Endothelial cell of umbilical vein (primary cell): ENCODE measurements around the gene CD81. TPM values are rescaled to one million over a fixed set of nuclear protein-coding genes. Genes with fewer than 3 reads are reported as not detected.

ENCODE experiments used
- BruUV-seq: library from RNA; stranded (reverse); fragments of 400-500 nt; replicated peaks from 2 replicates; lab custom pipeline; 2021; lab: Mats Ljungman, UMichigan
- CTCF ChIA-PET: fragments of 300-600, 350-600 bp; sonication (Branson Sonifier 250); formaldehyde crosslinking; loops from one replicate; lab custom pipeline; 2021; ENCODE audit warnings: antibody characterized with exemption, inconsistent platforms; lab: Charles Lee
- POLR2A ChIA-PET: fragments of 300-600, 350-600 bp; sonication (Branson Sonifier 250); formaldehyde crosslinking; loops from one replicate; lab custom pipeline; 2021; ENCODE audit warnings: antibody characterized with exemption, inconsistent platforms; lab: Charles Lee
- DNase-seq: peaks from one replicate; pipeline ENCODE4 v3.0.0-alpha.2; 2011; ENCODE audit warnings: low read depth, low spot score
- FAIRE-seq: peaks from 2 replicates; lab custom pipeline; 2011; peaks lifted over from hg19 to GRCh38; lab: Jason Lieb, UNC
- H2AFZ ChIP-seq: 2 replicates; pipeline ENCODE4 v1.6.0; 2012; ENCODE audit warnings: low read depth, low read length, control low read depth, inconsistent platforms
- H3K27ac ChIP-seq: 2 replicates; pipeline ENCODE4 v1.5.1; 2011; ENCODE audit warnings: low read depth, mild to moderate bottlenecking, control low read depth, low read length, moderate library complexity; ENCODE audit not compliant: insufficient read depth
- H3K27me3 ChIP-seq, 2 experiments: 2 replicates each; pipeline versions ENCODE4 v1.6.0 to v1.6.1; 2011; ENCODE audit warnings: low read length in 2 of 2, mixed read lengths in 1 of 2; ENCODE audit not compliant: control insufficient read depth in 2 of 2, insufficient read depth in 2 of 2
- H3K36me3 ChIP-seq, 2 experiments: 2 replicates in 1 of 2; 3 replicates in 1 of 2; pipeline ENCODE4 v1.5.1; 2011; ENCODE audit warnings: low read length in 2 of 2, mild to moderate bottlenecking in 1 of 2, moderate library complexity in 1 of 2; ENCODE audit not compliant: control insufficient read depth in 2 of 2, insufficient read depth in 2 of 2; ENCODE audit errors: extremely low read depth in 1 of 2
- H3K4me1 ChIP-seq: 3 replicates; pipeline ENCODE4 v1.5.1; 2011; ENCODE audit warnings: mild to moderate bottlenecking, low read length; ENCODE audit not compliant: control insufficient read depth, insufficient read depth; ENCODE audit errors: extremely low read depth
- H3K4me2 ChIP-seq: 2 replicates; pipeline ENCODE4 v1.6.1; 2011; ENCODE audit warnings: low read length, control low read depth, mixed read lengths; ENCODE audit not compliant: insufficient read depth
- H3K4me3 ChIP-seq, 3 experiments: fragments of 200-600 bp in 1 of 3; sonication (generic), shearing (Covaris generic) in 1 of 3; replicated peaks in 1 of 3; 2 replicates each; pipeline ENCODE4 v1.5.1; 2011 to 2016; ENCODE audit warnings: control low read depth in 3 of 3, low read length in 3 of 3, mild to moderate bottlenecking in 2 of 3, inconsistent platforms in 1 of 3, low read depth in 1 of 3, moderate library complexity in 1 of 3; ENCODE audit not compliant: insufficient read depth in 1 of 3
- H3K79me2 ChIP-seq: 2 replicates; pipeline ENCODE4 v1.6.0; 2012; ENCODE audit warnings: low read length, inconsistent platforms; ENCODE audit not compliant: control insufficient read depth, insufficient read depth
- H3K9ac ChIP-seq: replicated peaks from 2 replicates; pipeline ENCODE3; 2011; ENCODE audit warnings: low read length, control low read depth; ENCODE audit not compliant: insufficient read depth; ENCODE audit errors: extremely low read depth
- H3K9me1 ChIP-seq: replicated peaks from 3 replicates; pipeline ENCODE4 v1.6.0; 2011; ENCODE audit warnings: mild to moderate bottlenecking, low read length; ENCODE audit not compliant: control insufficient read depth, insufficient read depth; ENCODE audit errors: extremely low read depth
- H3K9me3 ChIP-seq: replicated peaks from 2 replicates; pipeline ENCODE4 v1.5.1; 2012; ENCODE audit warnings: low read length, inconsistent platforms; ENCODE audit not compliant: control insufficient read depth, insufficient read depth
- H4K20me1 ChIP-seq: replicated peaks from 2 replicates; pipeline ENCODE3; 2011; ENCODE audit warnings: mild to moderate bottlenecking, low read length; ENCODE audit not compliant: control insufficient read depth, insufficient read depth; ENCODE audit errors: extremely low read depth
- EZH2 ChIP-seq: IDR thresholded peaks from 2 replicates; pipeline ENCODE4 v1.6.1; 2012; ENCODE audit warnings: borderline replicate concordance, low read depth, mild to moderate bottlenecking, moderate library complexity, low read length, inconsistent platforms; ENCODE audit not compliant: severe bottlenecking
- FOS ChIP-seq: IDR thresholded peaks from 2 replicates; pipeline ENCODE4 v1.6.1; 2011; ENCODE audit warnings: mild to moderate bottlenecking, low read length, moderate library complexity, borderline replicate concordance; ENCODE audit not compliant: insufficient read depth
- GATA2 ChIP-seq: IDR thresholded peaks from 2 replicates; pipeline ENCODE4 v1.7.0; 2011; ENCODE audit warnings: low read depth, mild to moderate bottlenecking, moderate library complexity, mixed read lengths, low read length; ENCODE audit not compliant: insufficient read length, insufficient read depth
- JUN ChIP-seq: IDR thresholded peaks from 2 replicates; pipeline ENCODE4 v1.6.1; 2011; ENCODE audit warnings: borderline replicate concordance, low read depth; ENCODE audit not compliant: insufficient read length, insufficient read depth
- MYC ChIP-seq: IDR thresholded peaks from one replicate; pipeline ENCODE4 v1.6.1; 2011; ENCODE audit warnings: mild to moderate bottlenecking, low read depth, low read length
- POLR2A ChIP-seq: IDR thresholded peaks from 2 replicates; pipeline ENCODE4 v1.6.1; 2012; ENCODE audit warnings: low read depth, mild to moderate bottlenecking, control low read depth, low read length
- POLR2AphosphoS5 ChIP-seq: IDR thresholded peaks from 2 replicates; pipeline ENCODE4 v1.6.1; 2012; ENCODE audit warnings: low read depth, mild to moderate bottlenecking, control low read depth, low read length, moderate library complexity; ENCODE audit not compliant: insufficient read depth
- dilution Hi-C: fragments of 300-500 bp; cut with MboI; formaldehyde crosslinking; loops from one replicate; pipeline ENCODE4 v1.15.0; 2019; ENCODE audit warnings: low sequenced_read_pairs; ENCODE audit not compliant: extremely low pct_ligation_motif_present
- intact Hi-C: fragments of 100-400 bp; cut with micrococcal nuclease; formaldehyde crosslinking; loops from one replicate; pipeline ENCODE4 v1.10.0; 2022
- polyA plus RNA-seq, 4 experiments: library from polyadenylated mRNA; depleted of rRNA in 3 of 4; stranded (reverse) in 3 of 4; unstranded in 1 of 4; fragments of >200 nt; gene quantifications; 2 replicates each; pipeline versions ENCODE4 v1.2.1 to v1.2.3, GENCODE V29; 2011 to 2012; ENCODE audit warnings: missing spikeins in 1 of 4
- total RNA-seq: library from RNA; stranded (reverse); gene quantifications from 2 replicates; pipeline ENCODE4 v1.2.3, GENCODE V29; 2021
- TF ChIP-seq, protein P1 (sequence below), 2 donors: IDR thresholded peaks; 1 replicate in 1 of 2; 2 replicates in 1 of 2; pipeline ENCODE4 v1.5.1; 2011; ENCODE audit warnings: low read length in 2 of 2, mild to moderate bottlenecking in 2 of 2, moderate library complexity in 2 of 2, control low read depth in 1 of 2, inconsistent platforms in 1 of 2, low read depth in 1 of 2; ENCODE audit not compliant: insufficient read depth in 1 of 2; ENCODE audit errors: extremely low read depth in 1 of 2
- TF ChIP-seq, protein P2 (sequence below): IDR thresholded peaks from 2 replicates; pipeline ENCODE4 v1.6.1; 2011; ENCODE audit not compliant: insufficient read depth, insufficient read length

CD81 gene
- total and polyA plus RNA-seq, 2 donors (not counting 3 experiments of a cell fraction or from before 2014, with no cell fraction given), result 409 to 802 TPM

- H3K36me3 ChIP-seq, result no peaks in the 10 kb centered on the region
- no peaks in the 10 kb centered on the region for H3K4me1 ChIP-seq
- H3K9me1 ChIP-seq, result no peaks in the 10 kb centered on the region
- no peak overlapping the region for H3K4me3 ChIP-seq
- no peak overlapping the region for H3K4me2 ChIP-seq
- TF ChIP-seq, protein P1, sequence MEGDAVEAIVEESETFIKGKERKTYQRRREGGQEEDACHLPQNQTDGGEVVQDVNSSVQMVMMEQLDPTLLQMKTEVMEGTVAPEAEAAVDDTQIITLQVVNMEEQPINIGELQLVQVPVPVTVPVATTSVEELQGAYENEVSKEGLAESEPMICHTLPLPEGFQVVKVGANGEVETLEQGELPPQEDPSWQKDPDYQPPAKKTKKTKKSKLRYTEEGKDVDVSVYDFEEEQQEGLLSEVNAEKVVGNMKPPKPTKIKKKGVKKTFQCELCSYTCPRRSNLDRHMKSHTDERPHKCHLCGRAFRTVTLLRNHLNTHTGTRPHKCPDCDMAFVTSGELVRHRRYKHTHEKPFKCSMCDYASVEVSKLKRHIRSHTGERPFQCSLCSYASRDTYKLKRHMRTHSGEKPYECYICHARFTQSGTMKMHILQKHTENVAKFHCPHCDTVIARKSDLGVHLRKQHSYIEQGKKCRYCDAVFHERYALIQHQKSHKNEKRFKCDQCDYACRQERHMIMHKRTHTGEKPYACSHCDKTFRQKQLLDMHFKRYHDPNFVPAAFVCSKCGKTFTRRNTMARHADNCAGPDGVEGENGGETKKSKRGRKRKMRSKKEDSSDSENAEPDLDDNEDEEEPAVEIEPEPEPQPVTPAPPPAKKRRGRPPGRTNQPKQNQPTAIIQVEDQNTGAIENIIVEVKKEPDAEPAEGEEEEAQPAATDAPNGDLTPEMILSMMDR (IDR thresholded peaks at IDR 0.05; ENCODE audit: extremely low read depth in 1 of 2, insufficient read depth in 1 of 2, low read depth in 1 of 2, low read length in 2 of 2), result no peak
- TF ChIP-seq JUN (no peak), FOS (no peak), POLR2A (no peak), GATA2 (no peak), POLR2AphosphoS5 (no peak), MYC (no peak), EZH2 (no peak)
- TF ChIP-seq, protein P2, sequence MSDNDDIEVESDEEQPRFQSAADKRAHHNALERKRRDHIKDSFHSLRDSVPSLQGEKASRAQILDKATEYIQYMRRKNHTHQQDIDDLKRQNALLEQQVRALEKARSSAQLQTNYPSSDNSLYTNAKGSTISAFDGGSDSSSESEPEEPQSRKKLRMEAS, result no peak
- CTCF ChIA-PET, result no interaction called here
- FAIRE-seq (no peak), DNase-seq (no peak)
- H3K27ac ChIP-seq, result no peak overlapping the region
- dilution Hi-C loops, result no loop called here
- no peak overlapping the region for H3K9ac ChIP-seq
- H2AFZ ChIP-seq, result no peak overlapping the region
- peaks cover 2 to 5% of the 10 kb centered on the region in 2 experiments for H3K27me3 ChIP-seq
- POLR2A ChIA-PET, result no interaction called here
- no TSS peak for BruUV-seq
- no peaks in the 10 kb centered on the region for H3K79me2 ChIP-seq
- H4K20me1 ChIP-seq, result no peaks in the 10 kb centered on the region
- intact Hi-C loops, result no loop called here
- no peaks in the 10 kb centered on the region for H3K9me3 ChIP-seq
These were observed 29.7 kb upstream of the CD81 start for GRCh38 chr11:2347308-2347830.
